GM23338 (cell line): ENCODE results near the gene FIG4. TPM values are rescaled to one million over a fixed set of nuclear protein-coding genes. Genes with fewer than 3 reads are reported as not detected.

Source experiments
- ATAC-seq: fragments of 200-7000 bp; cut with Tn5 transposase; 3 replicates; pipeline ENCODE4 v1.9.1; 2020
- DNase-seq: peaks from one replicate; pipeline ENCODE4 v3.0.0-alpha.2; 2015; ENCODE audit warnings: low spot score
- H2AFZ ChIP-seq: fragments of 200-600 bp; sonication (generic); 2 replicates; pipeline ENCODE4 v1.8.0; 2016; ENCODE audit warnings: antibody characterized with exemption, mild to moderate bottlenecking, moderate library complexity
- H3F3A ChIP-seq: fragments of 200-600 bp; sonication (generic); replicated peaks from 2 replicates; pipeline ENCODE4 v1.8.0; 2017; ENCODE audit warnings: antibody characterized with exemption, mixed run types, low read depth
- H3K27ac ChIP-seq: fragments of 200-600 bp; sonication (generic); 2 replicates; pipeline ENCODE4 v1.6.1; 2016; ENCODE audit warnings: low read depth
- H3K27me3 ChIP-seq: fragments of 200-600 bp; sonication (generic); 2 replicates; pipeline ENCODE4 v1.8.0; 2016; ENCODE audit warnings: mild to moderate bottlenecking, mixed run types, moderate library complexity; ENCODE audit not compliant: insufficient read depth
- H3K36me3 ChIP-seq: fragments of 200-600 bp; sonication (generic); 2 replicates; pipeline ENCODE4 v1.8.0; 2016; ENCODE audit warnings: mild to moderate bottlenecking; ENCODE audit not compliant: insufficient read depth
- H3K4me1 ChIP-seq: fragments of 200-600 bp; sonication (generic); 2 replicates; pipeline ENCODE4 v1.8.0; 2016; ENCODE audit warnings: mild to moderate bottlenecking, moderate library complexity; ENCODE audit not compliant: insufficient read depth
- H3K4me2 ChIP-seq: fragments of 200-600 bp; sonication (generic); 2 replicates; pipeline ENCODE4 v1.7.1; 2017; ENCODE audit warnings: mixed run types
- H3K4me3 ChIP-seq: fragments of 200-600 bp; sonication (generic); 2 replicates; pipeline ENCODE4 v1.6.1; 2016; ENCODE audit warnings: mixed run types
- H3K79me2 ChIP-seq: fragments of 200-600 bp; sonication (generic); replicated peaks from 2 replicates; pipeline ENCODE4 v1.8.0; 2017; ENCODE audit warnings: mild to moderate bottlenecking; ENCODE audit not compliant: insufficient read depth
- H3K9me2 ChIP-seq: fragments of 200-600 bp; sonication (generic); 2 replicates; pipeline ENCODE4 v1.8.0; 2017; ENCODE audit not compliant: insufficient read depth
- H4K20me1 ChIP-seq: fragments of 200-600 bp; sonication (generic); replicated peaks from 2 replicates; pipeline ENCODE4 v1.8.0; 2017; ENCODE audit warnings: mild to moderate bottlenecking; ENCODE audit not compliant: insufficient read depth
- H3K27ac Mint-ChIP-seq: 2 replicates; pipeline ENCODE4 v1.8.0; 2020; ENCODE audit warnings: inconsistent platforms, mild to moderate bottlenecking, moderate library complexity, mixed read lengths
- H3K27me3 Mint-ChIP-seq: 3 replicates; pipeline ENCODE4 v1.8.0; 2022; ENCODE audit warnings: low read depth, mild to moderate bottlenecking, moderate library complexity, mixed read lengths, inconsistent platforms; ENCODE audit not compliant: insufficient read depth, poor library complexity
- H3K36me3 Mint-ChIP-seq: 3 replicates; pipeline ENCODE4 v1.8.0; 2021; ENCODE audit warnings: low read depth, mild to moderate bottlenecking, inconsistent platforms, moderate library complexity, mixed read lengths
- H3K4me1 Mint-ChIP-seq: 3 replicates; pipeline ENCODE4 v1.8.0; 2020; ENCODE audit warnings: mild to moderate bottlenecking, inconsistent platforms, mixed read lengths
- H3K4me3 Mint-ChIP-seq: 3 replicates; pipeline ENCODE4 v1.8.0; 2021; ENCODE audit warnings: moderate library complexity, mild to moderate bottlenecking, inconsistent platforms, mixed read lengths
- H3K9me3 Mint-ChIP-seq: 3 replicates; pipeline ENCODE4 v1.8.0; 2020; ENCODE audit warnings: moderate library complexity, mild to moderate bottlenecking, inconsistent platforms, mixed read lengths
- CREB1 ChIP-seq: fragments of 250-450 bp; sonication (Bioruptor Pico); IDR thresholded peaks from 2 replicates; pipeline ENCODE4 v1.5.0; 2020; ENCODE audit warnings: low read depth, mild to moderate bottlenecking, moderate library complexity
- CTCF ChIP-seq, 2 experiments: fragments of 200-600 bp in 1 of 2; sonication (generic) in 1 of 2; conservative IDR thresholded peaks; 2 replicates each; pipeline versions ENCODE4 v1.5.1 to v1.6.1; 2016 to 2017; ENCODE audit warnings: antibody characterized with exemption in 2 of 2, low read depth in 2 of 2, mild to moderate bottlenecking in 2 of 2, moderate library complexity in 1 of 2
- EZH2 ChIP-seq: fragments of 200-600 bp; sonication (generic); IDR thresholded peaks from one replicate; pipeline ENCODE4 v1.8.0; 2017; ENCODE audit warnings: antibody characterized with exemption, mild to moderate bottlenecking, low read depth; ENCODE audit not compliant: unreplicated experiment
- EZH2phosphoT487 ChIP-seq: fragments of 200-600 bp; sonication (generic); IDR thresholded peaks from one replicate; pipeline ENCODE4 v1.8.1; 2018; ENCODE audit warnings: antibody characterized with exemption; ENCODE audit not compliant: unreplicated experiment
- JUNB ChIP-seq: IDR thresholded peaks from one replicate; pipeline ENCODE4 v1.6.1; 2016; ENCODE audit warnings: antibody characterized with exemption; ENCODE audit not compliant: unreplicated experiment
- NANOG ChIP-seq: IDR thresholded peaks from 2 replicates; pipeline ENCODE4 v1.6.1; 2016; ENCODE audit warnings: antibody characterized with exemption, borderline replicate concordance
- POLR2AphosphoS5 ChIP-seq: IDR thresholded peaks from 2 replicates; pipeline ENCODE4 v1.6.1; 2016; ENCODE audit warnings: antibody characterized with exemption, low read depth
- REST ChIP-seq: IDR thresholded peaks from one replicate; pipeline ENCODE4 v1.6.1; 2018; ENCODE audit warnings: antibody characterized with exemption; ENCODE audit not compliant: unreplicated experiment
- STAT1 ChIP-seq: IDR thresholded peaks from one replicate; pipeline ENCODE4 v1.6.1; 2016; ENCODE audit warnings: antibody characterized with exemption; ENCODE audit not compliant: unreplicated experiment
- ZNF114 ChIP-seq: fragments of 250-450 bp; sonication (Bioruptor Pico); IDR thresholded peaks from 2 replicates; pipeline ENCODE4 v1.5.0; 2020; ENCODE audit warnings: mild to moderate bottlenecking, moderate library complexity
- ZNF331 ChIP-seq: fragments of 250-450 bp; sonication (Bioruptor Pico); IDR thresholded peaks from 2 replicates; pipeline ENCODE4 v1.5.0; 2020; ENCODE audit warnings: low read depth, mild to moderate bottlenecking, moderate library complexity
- ZNF462 ChIP-seq: fragments of 250-450 bp; sonication (Bioruptor Pico); IDR thresholded peaks from 2 replicates; pipeline ENCODE4 v1.5.0; 2020; ENCODE audit warnings: mild to moderate bottlenecking, moderate library complexity
- polyA plus RNA-seq: library from polyadenylated mRNA; unstranded; fragments of >200 nt; fragmentation: Nextera tagmentation; extraction: Ambion mirVana; gene quantifications from 2 replicates; pipeline ENCODE4 v1.2.1, GENCODE V29; 2016
- total RNA-seq: library from RNA; depleted of rRNA; stranded (reverse); fragments of >200 nt; shearing (Covaris generic); gene quantifications from 2 replicates; pipeline ENCODE4 v1.2.3, GENCODE V29; 2014

The FIG4 gene
- total and polyA plus RNA-seq, 2 experiments from 2014 or later: 7.0 to 16.9 TPM

GRCh38 chr6:109686566-109687265 is 4.4 kb upstream of the FIG4 start:
- no peak overlapping the region for H3K27ac ChIP-seq
- TF ChIP-seq ZNF331 (CRISPR knock-in tag) (no peak), ZNF114 (CRISPR knock-in tag) (no peak), ZNF462 (CRISPR knock-in tag) (no peak), NANOG (no peak), REST (no peak), CTCF (conservative IDR thresholded peaks at IDR 0.05; ENCODE audit: low read depth in 2 of 2) (no peak), JUNB (no peak), EZH2phosphoT487 (no peak), CREB1 (CRISPR knock-in tag) (no peak), EZH2 (no peak), STAT1 (no peak), POLR2AphosphoS5 (no peak)
- no peak overlapping the region for H3K27ac Mint-ChIP-seq
- H2AFZ ChIP-seq: no peak overlapping the region
- peaks cover 32% of the 10 kb centered on the region for H3K9me3 Mint-ChIP-seq
- H4K20me1 ChIP-seq: no peaks in the 10 kb centered on the region
- H3K4me3 ChIP-seq: no peak overlapping the region
- no peaks in the 10 kb centered on the region for H3K9me2 ChIP-seq
- no peaks in the 10 kb centered on the region; the same call in 1 of the 2 replicates for H3K36me3 ChIP-seq
- DNase-seq: no peak
- H3K4me2 ChIP-seq: no peak overlapping the region
- H3K4me1 Mint-ChIP-seq: peaks cover 12% of the 10 kb centered on the region
- H3K79me2 ChIP-seq: peaks cover 3% of the 10 kb centered on the region
- peaks cover 6% of the 10 kb centered on the region for H3K27me3 Mint-ChIP-seq
- H3K36me3 Mint-ChIP-seq: peaks cover 24% of the 10 kb centered on the region
- H3K4me3 Mint-ChIP-seq: no peak overlapping the region
- H3K4me1 ChIP-seq: no peaks in the 10 kb centered on the region; the same call in 1 of the 2 replicates
- 0 out of 2 replicates have a peak, but pooled peaks cover 3% of the 10 kb centered on the region for H3F3A ChIP-seq
- ATAC-seq: no peak
- H3K27me3 ChIP-seq: no peaks in the 10 kb centered on the region
